Muscle layer of colon (tissue), 2 donors: ENCODE data around the gene LCE1F.

Experiments used
- H3K27ac ChIP-seq: one replicate; pipeline ENCODE4 v1.7.0; 2013; ENCODE audit warnings: low read depth, mild to moderate bottlenecking, low read length, moderate library complexity
- H3K27me3 ChIP-seq, 2 donors: one replicate each; pipeline ENCODE4 v1.7.0; 2013; ENCODE audit warnings: low read length in 2 of 2, mild to moderate bottlenecking in 2 of 2; ENCODE audit not compliant: insufficient read depth in 2 of 2, control insufficient read depth in 1 of 2
- H3K36me3 ChIP-seq: one replicate; pipeline ENCODE4 v1.7.0; 2013; ENCODE audit warnings: mild to moderate bottlenecking, low read length; ENCODE audit not compliant: insufficient read depth
- H3K4me1 ChIP-seq: one replicate; pipeline ENCODE4 v1.7.0; 2013; ENCODE audit warnings: mild to moderate bottlenecking, low read length; ENCODE audit not compliant: insufficient read depth
- H3K4me3 ChIP-seq, 2 donors: one replicate each; pipeline ENCODE4 v1.7.0; 2013; ENCODE audit warnings: low read length in 2 of 2, low read depth in 1 of 2, mild to moderate bottlenecking in 1 of 2, moderate library complexity in 1 of 2
- H3K9ac ChIP-seq: one replicate; pipeline ENCODE4 v1.7.0; 2013; ENCODE audit warnings: low read length
- H3K9me3 ChIP-seq: one replicate; pipeline ENCODE4 v1.7.0; 2013; ENCODE audit warnings: mild to moderate bottlenecking, low read length
- donor health status: abdominal sarcoma.
- donor health status: Adenocarcinoma of cecum.

The LCE1F gene

DNA sequence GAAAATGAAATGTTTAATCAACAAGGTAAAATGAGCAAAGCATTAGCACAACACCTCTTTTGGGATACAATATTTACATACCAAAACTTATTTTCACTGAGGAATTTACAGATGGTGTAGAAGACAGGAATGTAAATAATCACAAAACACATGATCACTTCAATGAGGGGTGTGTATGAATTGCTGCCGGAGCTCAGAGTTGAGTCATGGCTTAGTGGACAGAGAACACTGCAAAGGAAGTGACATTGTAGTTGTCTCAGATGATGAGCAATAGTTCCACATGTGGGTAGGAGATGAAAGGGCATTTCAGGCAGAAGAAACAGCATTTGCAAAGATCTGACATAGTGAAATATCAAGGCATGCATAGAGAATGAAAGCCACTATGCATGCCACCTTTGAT lies 22.7 kb upstream of the LCE1F start:
- Histone ChIP-seq H3K4me1 (no peaks in the 10 kb centered on the region), H3K36me3 (no peaks in the 10 kb centered on the region), H3K9ac (no peak overlapping the region), H3K4me3 (no peak overlapping the region), H3K27me3 (no peaks in the 10 kb centered on the region), H3K9me3 (no peaks in the 10 kb centered on the region), H3K27ac (no peak overlapping the region)

DNA sequence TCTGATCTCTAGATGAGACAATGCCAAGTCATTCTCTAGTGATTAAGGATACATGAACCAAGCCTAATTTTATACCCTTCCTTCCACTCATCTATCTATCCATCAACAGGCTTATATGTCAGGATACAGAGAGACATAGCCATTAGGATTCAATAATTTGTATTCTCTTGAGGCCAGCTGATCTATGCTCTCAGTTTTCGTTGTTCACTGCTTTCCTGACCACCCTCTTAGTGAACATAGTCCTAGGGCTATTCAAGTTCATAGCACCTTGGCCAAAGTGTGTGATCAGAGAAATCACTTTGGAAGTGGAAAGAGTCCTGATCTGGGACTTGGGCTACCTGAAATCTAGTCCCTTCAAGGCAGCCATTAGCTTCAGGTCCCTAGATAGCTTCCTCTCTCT lies 21.4 kb upstream of the LCE1F start:
- Histone ChIP-seq H3K27me3 (no peaks in the 10 kb centered on the region), H3K4me3 (no peak overlapping the region), H3K9me3 (no peaks in the 10 kb centered on the region), H3K36me3 (no peaks in the 10 kb centered on the region), H3K4me1 (no peaks in the 10 kb centered on the region), H3K9ac (no peak overlapping the region), H3K27ac (no peak overlapping the region)

DNA sequence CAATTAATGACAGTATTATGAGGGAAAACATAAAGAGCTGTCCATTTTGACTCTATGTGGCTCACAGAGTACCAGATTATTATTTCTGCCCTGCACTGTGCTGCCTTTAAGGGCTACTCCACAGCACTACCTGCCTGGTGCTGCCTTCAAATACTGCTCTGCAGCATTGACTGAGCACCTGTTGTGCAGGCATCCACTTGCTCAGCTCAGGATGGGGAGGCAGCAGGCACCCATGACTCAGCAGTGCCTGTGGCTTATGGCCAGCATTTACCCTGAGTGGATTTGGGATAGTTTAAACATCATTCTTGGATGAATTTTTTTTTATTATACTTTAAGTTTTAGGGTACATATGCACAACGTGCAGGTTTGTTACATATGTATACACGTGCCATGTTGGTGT lies 18.1 kb upstream of the LCE1F start:
- H3K4me1 ChIP-seq = no peaks in the 10 kb centered on the region
- no peak overlapping the region for H3K9ac ChIP-seq
- H3K36me3 ChIP-seq = no peaks in the 10 kb centered on the region
- no peaks in the 10 kb centered on the region for H3K9me3 ChIP-seq
- H3K27ac ChIP-seq = no peak overlapping the region
- H3K4me3 ChIP-seq = no peak overlapping the region
- no peaks in the 10 kb centered on the region for H3K27me3 ChIP-seq

DNA sequence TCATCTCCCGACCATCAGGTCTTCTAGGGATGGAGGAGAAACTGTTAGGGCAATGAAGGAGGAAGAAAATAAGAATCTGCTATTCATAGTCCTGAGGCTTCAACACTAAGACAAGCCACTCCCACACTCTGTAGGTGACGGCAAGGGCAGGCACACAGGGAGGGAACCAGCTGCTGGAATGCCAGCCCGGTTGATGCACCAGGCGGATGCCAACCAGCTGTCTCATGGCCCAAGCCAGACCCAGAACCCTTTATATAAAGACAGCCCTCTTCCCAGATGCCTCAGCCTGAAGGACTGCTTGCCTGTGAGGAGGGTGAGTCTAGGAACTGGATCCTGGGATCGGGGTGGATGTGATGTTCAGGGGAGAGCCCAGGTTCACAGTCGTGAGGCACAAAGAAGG lies 17.2 kb upstream of the LCE1F start, which contains the start of gene KPRP:
Gene KPRP (plus strand): TSS at position 279 of the 400 bp plus-strand sequence. CDS start 1,564 bp downstream, outside the sequence.
- Histone ChIP-seq H3K27ac (no peak within 1 kb of the TSS), H3K4me1 (no peaks in the 10 kb centered on the region), H3K9me3 (no peaks in the 10 kb centered on the region), H3K36me3 (no peaks in the 10 kb centered on the region), H3K9ac (no peak within 1 kb of the TSS), H3K4me3 (no peak within 1 kb of the TSS), H3K27me3 (no peaks in the 10 kb centered on the region)

DNA sequence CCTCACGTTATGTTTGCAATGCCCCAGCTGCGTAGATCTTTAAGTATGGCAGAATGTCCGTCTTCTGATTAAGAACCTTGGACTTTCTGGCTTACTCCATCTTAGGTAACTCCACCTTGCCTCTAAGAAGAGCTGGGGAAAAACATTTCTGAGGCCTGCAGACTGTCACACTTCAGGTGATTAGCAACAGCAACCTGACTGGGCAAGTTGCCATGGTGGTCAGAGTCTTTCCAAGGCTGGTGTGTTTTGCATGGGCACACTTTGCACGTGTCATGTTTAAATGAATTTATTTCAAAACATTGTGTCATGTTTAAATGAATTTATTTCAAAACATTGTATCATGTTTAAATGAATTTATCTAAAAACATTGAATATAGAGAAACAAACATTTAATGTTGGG lies 16.3 kb upstream of the LCE1F start:
- H3K27me3 ChIP-seq = no peaks in the 10 kb centered on the region
- no peaks in the 10 kb centered on the region for H3K36me3 ChIP-seq
- H3K9me3 ChIP-seq = no peaks in the 10 kb centered on the region
- H3K27ac ChIP-seq = no peak overlapping the region
- no peak overlapping the region for H3K4me3 ChIP-seq
- H3K9ac ChIP-seq = no peak overlapping the region
- no peaks in the 10 kb centered on the region for H3K4me1 ChIP-seq

DNA sequence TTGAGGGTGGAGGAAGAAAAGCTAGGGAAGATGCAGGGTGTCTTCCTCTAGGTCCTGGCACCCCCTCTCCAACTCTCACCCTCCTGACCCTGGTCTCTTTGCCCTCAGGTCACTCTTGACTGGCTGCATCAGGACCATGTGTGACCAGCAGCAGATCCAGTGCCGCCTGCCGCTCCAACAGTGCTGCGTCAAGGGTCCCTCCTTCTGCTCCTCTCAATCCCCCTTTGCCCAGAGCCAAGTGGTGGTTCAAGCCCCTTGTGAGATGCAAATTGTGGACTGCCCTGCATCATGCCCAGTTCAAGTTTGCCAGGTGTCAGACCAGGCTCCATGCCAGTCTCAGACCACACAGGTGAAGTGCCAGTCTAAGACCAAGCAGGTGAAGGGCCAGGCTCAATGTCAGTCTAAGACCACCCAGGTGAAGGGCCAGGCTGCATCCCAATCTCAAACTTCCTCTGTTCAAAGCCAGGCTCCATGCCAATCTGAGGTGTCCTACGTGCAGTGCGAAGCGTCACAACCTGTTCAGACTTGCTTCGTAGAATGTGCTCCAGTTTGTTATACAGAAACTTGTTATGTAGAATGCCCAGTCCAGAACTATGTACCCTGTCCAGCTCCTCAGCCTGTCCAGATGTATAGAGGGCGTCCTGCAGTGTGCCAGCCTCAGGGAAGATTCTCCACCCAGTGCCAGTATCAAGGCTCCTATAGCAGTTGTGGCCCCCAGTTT lies 15.3 kb upstream of the LCE1F start:
- no peaks in the 10 kb centered on the region for H3K4me1 ChIP-seq
- H3K9ac ChIP-seq = no peak overlapping the region
- no peak overlapping the region for H3K4me3 ChIP-seq
- H3K9me3 ChIP-seq = no peaks in the 10 kb centered on the region
- H3K36me3 ChIP-seq = no peaks in the 10 kb centered on the region
- no peak overlapping the region for H3K27ac ChIP-seq
- no peaks in the 10 kb centered on the region for H3K27me3 ChIP-seq

DNA sequence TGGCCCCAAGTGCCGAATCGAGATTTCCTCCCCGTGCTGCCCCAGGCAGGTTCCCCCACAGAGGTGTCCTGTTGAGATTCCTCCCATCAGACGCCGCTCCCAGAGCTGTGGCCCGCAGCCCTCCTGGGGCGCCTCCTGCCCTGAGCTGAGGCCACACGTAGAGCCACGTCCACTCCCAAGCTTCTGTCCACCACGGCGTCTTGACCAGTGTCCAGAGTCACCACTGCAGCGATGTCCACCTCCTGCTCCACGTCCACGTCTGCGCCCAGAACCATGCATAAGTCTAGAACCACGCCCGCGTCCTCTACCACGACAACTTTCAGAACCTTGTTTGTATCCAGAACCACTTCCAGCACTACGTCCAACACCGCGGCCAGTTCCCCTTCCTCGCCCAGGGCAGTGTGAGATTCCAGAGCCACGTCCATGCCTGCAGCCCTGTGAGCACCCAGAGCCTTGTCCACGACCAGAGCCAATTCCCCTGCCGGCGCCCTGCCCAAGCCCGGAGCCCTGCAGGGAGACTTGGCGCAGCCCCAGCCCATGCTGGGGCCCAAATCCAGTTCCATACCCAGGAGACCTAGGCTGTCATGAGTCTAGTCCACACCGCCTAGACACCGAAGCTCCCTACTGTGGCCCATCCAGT lies 14.3 kb upstream of the LCE1F start:
- H3K27ac ChIP-seq = no peak overlapping the region
- no peaks in the 10 kb centered on the region for H3K36me3 ChIP-seq
- H3K4me1 ChIP-seq = no peaks in the 10 kb centered on the region

DNA sequence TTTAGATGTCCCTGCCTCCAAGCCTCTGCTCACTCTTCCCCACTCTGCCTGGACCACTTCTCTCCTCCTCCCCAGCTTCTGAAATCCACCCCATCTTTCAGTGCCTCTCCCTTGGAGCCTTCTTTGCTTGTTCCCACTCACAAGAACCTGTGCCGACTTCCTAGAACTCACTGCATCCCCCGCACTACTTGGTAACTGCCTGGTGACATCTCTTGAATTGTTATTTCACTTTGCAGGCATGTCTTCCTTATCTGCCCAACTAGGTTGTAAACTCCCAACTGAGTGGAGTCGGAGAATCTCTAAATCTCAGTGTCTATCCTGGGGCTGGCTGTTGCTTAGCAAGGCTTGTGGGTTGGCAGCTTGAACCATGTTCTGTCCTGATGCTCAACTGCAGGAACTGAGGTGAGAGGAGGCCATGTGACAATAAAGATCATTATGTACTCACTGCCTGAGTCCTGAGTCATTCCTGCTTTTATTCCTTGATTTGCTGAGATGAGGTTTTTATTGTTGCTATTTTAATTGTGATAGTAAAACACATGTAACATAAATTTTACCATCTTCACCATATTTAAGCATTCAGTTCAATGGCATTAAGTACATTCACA lies 13.2 kb upstream of the LCE1F start:
- Histone ChIP-seq H3K27ac (no peak overlapping the region), H3K9me3 (no peaks in the 10 kb centered on the region), H3K36me3 (no peaks in the 10 kb centered on the region), H3K27me3 (no peaks in the 10 kb centered on the region), H3K4me3 (no peak overlapping the region), H3K9ac (no peak overlapping the region), H3K4me1 (no peaks in the 10 kb centered on the region)

More for the DNA sequence above, 14.3 kb upstream of the LCE1F start:
- Histone ChIP-seq H3K27me3 (no peaks in the 10 kb centered on the region), H3K9me3 (no peaks in the 10 kb centered on the region), H3K4me3 (no peak overlapping the region), H3K9ac (no peak overlapping the region)

DNA sequence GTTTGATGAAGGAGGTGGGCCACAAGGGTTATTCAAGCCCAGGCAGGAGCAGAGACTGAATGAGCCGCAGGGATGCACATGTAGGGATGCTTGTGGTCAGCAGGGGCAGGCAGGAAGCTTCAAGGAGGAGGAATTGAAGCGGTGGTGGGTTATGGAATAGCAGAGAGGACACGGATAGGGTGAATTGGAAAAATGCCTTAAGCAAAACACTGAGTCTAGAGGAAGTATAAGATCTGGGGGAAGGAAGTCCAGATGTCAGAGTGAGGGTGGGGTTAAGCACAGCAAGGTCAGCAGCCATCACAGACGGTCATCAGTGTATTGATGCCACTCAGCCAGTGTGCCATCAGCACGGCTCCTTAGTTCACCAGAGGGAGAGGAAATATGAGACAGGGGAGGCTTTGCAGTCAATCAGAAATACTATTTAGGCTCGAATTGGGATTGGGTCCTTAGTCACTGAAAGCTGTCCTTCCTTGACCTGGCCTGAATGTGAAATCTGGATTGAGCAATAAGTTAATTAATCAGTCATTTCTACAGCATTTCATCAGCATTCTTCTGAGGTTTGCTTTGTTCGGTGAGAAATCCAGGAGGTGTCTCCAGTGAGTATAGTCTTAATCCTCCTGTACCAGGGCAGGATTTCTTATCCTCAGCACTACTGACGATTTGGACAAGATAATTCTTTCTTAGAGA lies 6.0 kb upstream of the LCE1F start:
- no peaks in the 10 kb centered on the region for H3K36me3 ChIP-seq
- H3K27ac ChIP-seq = no peak overlapping the region
- no peaks in the 10 kb centered on the region for H3K9me3 ChIP-seq
- H3K4me1 ChIP-seq = no peaks in the 10 kb centered on the region
- H3K9ac ChIP-seq = no peak overlapping the region
- no peak overlapping the region for H3K4me3 ChIP-seq
- H3K27me3 ChIP-seq = no peaks in the 10 kb centered on the region

DNA sequence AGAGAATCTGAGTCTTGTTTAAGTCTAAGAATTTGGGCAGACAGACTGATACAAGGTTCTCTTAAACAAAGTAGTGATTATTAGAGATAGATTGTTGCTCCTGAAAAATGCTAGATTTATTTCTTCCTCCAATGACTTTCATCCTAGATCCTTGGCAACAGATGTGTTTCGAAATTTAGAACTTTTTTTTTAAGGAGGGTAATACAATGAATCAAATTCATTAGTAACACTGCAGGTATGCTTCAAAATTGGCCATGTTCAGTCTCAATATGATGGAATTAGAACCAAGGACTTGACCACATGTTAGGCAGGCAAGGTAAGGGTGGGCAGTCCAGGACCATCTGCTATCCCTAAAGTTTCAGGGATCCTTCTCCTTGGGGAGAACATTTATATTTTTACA lies 4.5 kb upstream of the LCE1F start:
- H3K9me3 ChIP-seq = no peaks in the 10 kb centered on the region
- no peak overlapping the region for H3K27ac ChIP-seq
- no peaks in the 10 kb centered on the region for H3K36me3 ChIP-seq
- H3K9ac ChIP-seq = no peak overlapping the region
- H3K4me3 ChIP-seq = no peak overlapping the region
- no peaks in the 10 kb centered on the region for H3K4me1 ChIP-seq
- no peaks in the 10 kb centered on the region for H3K27me3 ChIP-seq

DNA sequence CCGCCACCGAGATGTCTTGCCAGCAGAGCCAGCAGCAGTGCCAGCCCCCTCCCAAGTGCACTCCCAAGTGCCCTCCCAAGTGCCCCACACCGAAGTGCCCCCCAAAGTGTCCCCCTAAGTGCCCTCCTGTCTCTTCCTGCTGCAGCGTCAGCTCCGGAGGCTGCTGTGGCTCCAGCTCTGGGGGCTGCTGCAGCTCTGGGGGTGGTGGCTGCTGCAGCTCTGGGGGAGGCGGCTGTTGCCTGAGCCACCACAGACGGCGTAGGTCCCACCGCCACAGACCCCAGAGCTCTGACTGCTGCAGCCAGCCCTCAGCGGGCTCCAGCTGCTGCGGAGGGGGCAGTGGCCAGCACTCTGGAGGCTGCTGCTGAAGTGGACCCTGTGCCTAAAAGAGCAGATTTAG lies 1.4 kb downstream of the LCE1F start:
- no peak overlapping the region for H3K4me3 ChIP-seq
- H3K36me3 ChIP-seq = no peaks in the 10 kb centered on the region
- H3K27me3 ChIP-seq = no peaks in the 10 kb centered on the region
- H3K27ac ChIP-seq = no peak overlapping the region
- no peaks in the 10 kb centered on the region for H3K4me1 ChIP-seq
- H3K9me3 ChIP-seq = no peaks in the 10 kb centered on the region
- no peak overlapping the region for H3K9ac ChIP-seq
